ENCODE measurements around the gene PKM.

PKM gene

DNA sequence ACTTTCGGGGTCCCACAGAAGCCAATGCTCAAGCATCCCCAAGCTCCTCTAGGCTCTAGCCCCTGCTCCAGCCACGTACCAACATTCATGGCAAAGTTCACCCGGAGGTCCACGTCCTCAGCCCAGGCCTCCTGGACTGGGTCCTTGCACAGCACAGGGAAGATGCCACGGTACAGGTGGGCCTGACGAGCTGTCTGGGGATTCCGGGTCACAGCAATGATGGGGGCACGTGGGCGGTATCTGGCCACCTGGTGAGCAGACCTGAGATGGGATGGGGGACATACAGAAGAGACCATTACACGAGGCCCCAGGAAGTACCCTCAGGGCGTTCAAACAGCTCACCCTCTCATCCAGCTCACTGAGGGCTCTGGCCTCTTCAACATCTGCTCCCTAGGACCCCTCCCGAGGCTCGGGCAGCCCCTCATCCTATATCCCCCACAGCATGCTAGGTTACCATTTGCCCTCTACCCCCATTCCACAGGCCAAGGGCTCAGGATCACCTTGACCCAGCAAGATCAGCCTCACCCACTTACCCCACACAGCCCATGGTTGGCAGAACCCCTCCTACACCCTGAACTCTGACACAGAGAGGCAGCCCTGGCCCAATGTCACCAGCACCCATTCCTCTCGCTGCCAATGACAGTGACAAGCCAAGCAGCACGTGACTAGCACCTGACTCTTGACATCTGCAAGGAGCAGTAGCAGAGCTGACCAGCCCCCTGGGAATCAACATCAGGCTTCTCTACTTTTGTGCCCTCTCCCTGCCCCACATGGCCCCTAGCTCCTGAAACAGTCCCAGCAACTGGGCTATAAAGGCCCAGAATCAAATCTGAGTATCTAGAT lies 30.4 kb downstream of the PKM start:
- ATAC-seq (no peak), DNase-seq (no peak)
- no peak overlapping the region for H3K4me3 Mint-ChIP-seq
- H3K9me3 Mint-ChIP-seq = no peaks in the 10 kb centered on the region
- peaks cover 22% of the 10 kb centered on the region for H3K4me1 Mint-ChIP-seq
- peak overlapping the region; percentile 76 for H3K27ac Mint-ChIP-seq
- H3K27me3 Mint-ChIP-seq = peaks cover 13% of the 10 kb centered on the region
- H3K36me3 Mint-ChIP-seq (ENCODE audit: low read depth) = peaks cover 74% of the 10 kb centered on the region

DNA sequence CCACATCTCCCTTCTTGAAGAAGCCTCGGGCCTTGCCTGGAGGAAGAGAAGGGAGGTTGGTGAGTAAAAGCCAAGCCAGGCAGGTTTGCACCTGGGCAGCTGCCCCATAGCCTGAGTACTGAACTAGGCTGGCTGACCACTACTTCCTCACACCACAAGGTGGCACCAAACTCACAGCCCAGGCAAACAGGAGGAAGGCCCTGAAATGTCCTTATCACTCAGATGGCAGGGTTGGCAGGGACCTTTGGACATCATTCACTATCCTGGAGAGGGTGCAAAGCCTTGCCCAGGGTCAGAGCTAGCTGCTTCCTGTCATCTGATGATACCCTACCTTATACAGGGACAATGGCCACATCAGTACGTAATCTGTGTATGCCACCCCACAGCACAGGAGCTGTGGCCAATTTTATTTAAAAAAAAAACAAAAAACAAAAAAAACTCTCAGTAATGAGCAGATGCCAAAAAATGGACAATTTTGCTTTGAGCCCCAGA lies 31.2 kb downstream of the PKM start:
- Mint-ChIP-seq H3K36me3 (ENCODE audit: low read depth) (peaks cover 66% of the 10 kb centered on the region), H3K4me3 (no peak overlapping the region), H3K9me3 (no peaks in the 10 kb centered on the region), H3K27ac (no peak overlapping the region), H3K27me3 (peaks cover 13% of the 10 kb centered on the region), H3K4me1 (peaks cover 16% of the 10 kb centered on the region)
- DNase-seq (peak; percentile 64), ATAC-seq (peak; percentile 30)

GRCh38 chr15:72199205-72199515 lies 31.8 kb downstream of the PKM start:
- no peak overlapping the region for H3K4me3 Mint-ChIP-seq
- peaks cover 15% of the 10 kb centered on the region for H3K4me1 Mint-ChIP-seq
- H3K9me3 Mint-ChIP-seq = no peaks in the 10 kb centered on the region
- peaks cover 13% of the 10 kb centered on the region for H3K27me3 Mint-ChIP-seq
- H3K27ac Mint-ChIP-seq = peak overlapping the region; percentile 22
- DNase-seq = no peak
- no peak for ATAC-seq
- H3K36me3 Mint-ChIP-seq (ENCODE audit: low read depth) = peaks cover 60% of the 10 kb centered on the region

- peaks cover 55% of the 10 kb centered on the region for H3K36me3 Mint-ChIP-seq (ENCODE audit: low read depth)
- H3K4me1 Mint-ChIP-seq = peaks cover 15% of the 10 kb centered on the region
- H3K27ac Mint-ChIP-seq = peak overlapping the region; percentile 65
- no peaks in the 10 kb centered on the region for H3K9me3 Mint-ChIP-seq
- H3K4me3 Mint-ChIP-seq = peak overlapping the region; percentile 54
- peaks cover 13% of the 10 kb centered on the region for H3K27me3 Mint-ChIP-seq
- peak; percentile 4 for ATAC-seq
- DNase-seq = no peak
Measured at GRCh38 chr15:72198356-72199204, 32.4 kb downstream of the PKM start.

DNA sequence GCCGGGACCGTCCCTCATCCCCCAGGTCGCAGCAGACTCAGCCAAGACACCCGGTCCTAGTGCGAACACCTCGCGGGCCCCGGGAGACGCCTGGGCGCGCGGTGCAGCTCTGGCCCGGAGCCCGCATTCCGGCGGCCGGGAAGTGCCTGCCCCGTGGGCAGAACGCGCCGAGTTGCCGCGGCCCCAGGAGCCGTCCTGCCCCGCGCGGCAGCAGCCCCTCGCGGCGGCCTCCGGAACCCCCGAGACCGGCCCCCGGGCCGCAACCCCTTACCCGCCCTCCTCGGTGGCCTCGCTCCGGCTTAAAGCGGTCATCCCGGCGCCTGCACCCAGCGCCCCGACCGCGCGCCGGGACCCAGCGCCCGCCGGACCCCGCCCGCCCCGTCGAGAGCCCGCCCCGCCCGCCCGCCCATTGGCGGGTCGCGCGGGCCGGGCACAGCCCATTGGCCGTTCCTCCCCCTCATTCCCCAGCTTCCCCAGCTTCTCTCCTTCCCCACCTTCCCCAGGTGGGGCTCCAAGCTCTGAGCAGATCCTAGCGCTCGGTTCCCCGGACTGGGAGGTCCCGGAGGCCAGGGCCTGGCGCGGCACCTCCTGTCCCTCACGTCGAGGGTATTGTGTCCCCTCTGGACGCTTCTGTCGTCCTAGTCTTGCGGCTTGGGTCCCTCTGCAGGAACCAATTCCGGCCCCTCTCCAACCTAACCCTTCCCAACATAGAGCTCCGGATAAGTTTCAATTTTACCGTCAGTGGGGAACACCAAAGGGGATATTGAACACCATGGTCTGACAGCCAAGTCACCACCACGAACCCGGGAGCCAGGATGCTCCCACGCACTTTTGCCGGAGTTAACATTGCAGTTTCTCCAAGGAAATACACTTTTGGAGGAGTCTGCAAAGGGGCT lies 33.3 kb downstream of the PKM start, which contains the start of gene GRAMD2A:
TSS of gene GRAMD2A (minus strand) at position 328 of the 896 bp plus-strand sequence.
- ATAC-seq (peak; percentile 56), DNase-seq (peak; percentile 54)
- Mint-ChIP-seq H3K27me3 (peaks cover 13% of the 10 kb centered on the region), H3K27ac (peak within 1 kb of the TSS; percentile 65), H3K9me3 (no peaks in the 10 kb centered on the region), H3K36me3 (ENCODE audit: low read depth) (peaks cover 46% of the 10 kb centered on the region), H3K4me3 (peak within 1 kb of the TSS; percentile 54), H3K4me1 (peaks cover 11% of the 10 kb centered on the region)

- H3K9me3 Mint-ChIP-seq = no peaks in the 10 kb centered on the region
- ATAC-seq (peak; percentile 2), DNase-seq (no peak)
- H3K27me3 Mint-ChIP-seq = peaks cover 16% of the 10 kb centered on the region
- no peak overlapping the region for H3K4me3 Mint-ChIP-seq
- H3K27ac Mint-ChIP-seq = peak overlapping the region; percentile 50
- H3K4me1 Mint-ChIP-seq = peaks cover 11% of the 10 kb centered on the region
- H3K36me3 Mint-ChIP-seq (ENCODE audit: low read depth) = peaks cover 40% of the 10 kb centered on the region
Measured at GRCh38 chr15:72197041-72197459, 33.9 kb downstream of the PKM start.

DNA sequence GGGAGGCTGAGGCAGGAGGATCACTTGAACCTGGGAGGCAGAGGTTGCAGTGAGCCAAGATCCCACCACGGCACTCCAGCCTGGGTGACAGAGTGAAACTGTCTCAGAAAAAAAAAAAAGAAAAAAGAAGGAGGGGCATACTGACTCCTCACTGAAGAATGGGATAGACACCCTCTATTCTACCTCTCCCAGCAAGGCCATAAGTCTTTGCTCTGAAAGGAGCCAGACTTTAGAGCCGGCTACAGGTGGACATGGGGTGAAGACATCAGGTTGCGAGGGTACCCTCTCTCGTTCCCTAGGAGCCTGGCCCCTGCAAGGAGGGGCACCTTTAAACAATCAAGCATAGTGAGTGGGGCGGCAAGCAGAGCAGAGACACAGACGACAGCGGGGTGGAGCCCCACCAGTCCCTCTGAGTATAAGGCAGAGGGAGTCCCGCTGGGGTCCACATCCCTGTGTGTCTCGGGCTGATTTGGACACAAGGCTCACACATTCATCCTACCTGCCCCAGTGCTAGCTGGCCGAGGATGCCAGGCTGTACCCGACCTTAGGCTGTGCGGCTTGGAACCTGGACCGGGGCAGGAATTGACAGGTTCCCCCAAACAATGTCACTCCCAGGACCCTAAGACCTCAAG lies 34.5 kb downstream of the PKM start:
- H3K4me3 Mint-ChIP-seq = no peak overlapping the region
- H3K4me1 Mint-ChIP-seq = peaks cover 11% of the 10 kb centered on the region
- H3K36me3 Mint-ChIP-seq (ENCODE audit: low read depth) = peaks cover 34% of the 10 kb centered on the region
- peaks cover 16% of the 10 kb centered on the region for H3K27me3 Mint-ChIP-seq
- ATAC-seq (no peak), DNase-seq (no peak)
- H3K27ac Mint-ChIP-seq = no peak overlapping the region
- H3K9me3 Mint-ChIP-seq = no peaks in the 10 kb centered on the region

- no peak for DNase-seq
- peaks cover 4% of the 10 kb centered on the region for H3K4me1 Mint-ChIP-seq
- ATAC-seq = no peak
- H3K27me3 Mint-ChIP-seq = peaks cover 24% of the 10 kb centered on the region
- peaks cover 20% of the 10 kb centered on the region for H3K36me3 Mint-ChIP-seq (ENCODE audit: low read depth)
- no peak overlapping the region for H3K4me3 Mint-ChIP-seq
- H3K9me3 Mint-ChIP-seq = no peaks in the 10 kb centered on the region
- no peak overlapping the region for H3K27ac Mint-ChIP-seq
Measured at GRCh38 chr15:72195101-72195511, 35.9 kb downstream of the PKM start.

GRCh38 chr15:72193836-72194396 lies 37.1 kb downstream of the PKM start:
- Mint-ChIP-seq H3K27me3 (peaks cover 29% of the 10 kb centered on the region), H3K4me1 (peaks cover 4% of the 10 kb centered on the region), H3K36me3 (ENCODE audit: low read depth) (peaks cover 8% of the 10 kb centered on the region), H3K9me3 (no peaks in the 10 kb centered on the region), H3K27ac (no peak overlapping the region), H3K4me3 (no peak overlapping the region)
- no peak for ATAC-seq
- DNase-seq = no peak

- DNase-seq (no peak), ATAC-seq (no peak)
- Mint-ChIP-seq H3K27me3 (peaks cover 27% of the 10 kb centered on the region), H3K36me3 (ENCODE audit: low read depth) (no peaks in the 10 kb centered on the region), H3K4me3 (no peak overlapping the region), H3K27ac (no peak overlapping the region), H3K9me3 (no peaks in the 10 kb centered on the region), H3K4me1 (no peaks in the 10 kb centered on the region)
Measured at GRCh38 chr15:72192416-72192815, 38.6 kb downstream of the PKM start.

DNA sequence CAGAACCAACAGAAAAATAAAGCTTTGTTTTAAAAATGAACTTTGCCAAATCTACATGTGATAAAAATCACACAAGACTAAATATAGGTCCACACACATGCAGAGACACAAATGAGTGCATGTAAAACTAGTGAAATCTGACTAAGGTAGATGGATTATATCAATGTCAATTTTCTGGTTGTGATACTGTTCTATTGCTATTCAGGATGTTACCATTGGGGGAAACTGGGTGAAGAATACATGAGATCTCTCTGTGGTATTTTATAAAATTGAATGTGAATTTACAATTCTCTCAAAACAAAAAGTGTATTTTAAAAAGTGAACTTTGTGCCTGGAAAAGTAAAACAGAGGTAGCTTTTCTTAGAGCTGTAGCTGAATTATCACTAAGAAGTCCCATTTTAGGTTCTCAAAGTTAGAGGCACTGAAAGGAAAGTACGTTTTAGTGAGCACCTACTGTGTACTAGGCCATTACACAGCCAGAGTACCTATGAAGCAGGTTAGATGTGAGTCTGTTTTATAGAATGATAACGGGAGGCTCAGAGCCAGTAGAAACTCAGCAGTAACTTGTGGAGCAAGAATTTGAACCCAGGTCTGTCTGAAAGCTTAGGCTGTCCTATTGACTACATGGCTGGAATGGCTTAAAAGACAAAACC lies 41.6 kb downstream of the PKM start:
- Mint-ChIP-seq H3K4me3 (no peak overlapping the region), H3K9me3 (no peaks in the 10 kb centered on the region)
- ATAC-seq = no peak

GRCh38 chr15:72184165-72184811 lies 46.7 kb downstream of the PKM start:
- Mint-ChIP-seq H3K4me1 (no peaks in the 10 kb centered on the region), H3K4me3 (no peak overlapping the region), H3K9me3 (no peaks in the 10 kb centered on the region), H3K27ac (no peak overlapping the region), H3K36me3 (ENCODE audit: low read depth) (no peaks in the 10 kb centered on the region), H3K27me3 (peaks cover 44% of the 10 kb centered on the region)
- DNase-seq (no peak), ATAC-seq (no peak)

More for the DNA sequence above, 41.6 kb downstream of the PKM start:
- Mint-ChIP-seq H3K27me3 (peaks cover 33% of the 10 kb centered on the region), H3K27ac (no peak overlapping the region), H3K36me3 (ENCODE audit: low read depth) (no peaks in the 10 kb centered on the region), H3K4me1 (no peaks in the 10 kb centered on the region)
- DNase-seq = no peak

- Mint-ChIP-seq H3K27ac (no peak overlapping the region), H3K27me3 (peaks cover 42% of the 10 kb centered on the region), H3K36me3 (ENCODE audit: low read depth) (no peaks in the 10 kb centered on the region), H3K4me1 (no peaks in the 10 kb centered on the region), H3K9me3 (no peaks in the 10 kb centered on the region), H3K4me3 (no peak overlapping the region)
- ATAC-seq = no peak
- no peak for DNase-seq
Measured at GRCh38 chr15:72183781-72184164, 47.2 kb downstream of the PKM start.
